AG09319 (cell line): ENCODE measurements around the gene TTC28.

Experiments
- DNase-seq: peaks from one replicate; pipeline ENCODE4 v3.0.0-alpha.2; 2010; ENCODE audit warnings: low read depth; ENCODE audit errors: extremely low read depth
- TF ChIP-seq, protein P1 (sequence below): IDR thresholded peaks from 2 replicates; pipeline ENCODE4 v1.5.1; 2011; ENCODE audit warnings: low read depth, mild to moderate bottlenecking, inconsistent platforms, low read length, moderate library complexity

Gene TTC28

GRCh38 chr22:27949421-27949820, 730.2 kb downstream of the TTC28 start:
- no peak for DNase-seq
- TF ChIP-seq, protein P1, sequence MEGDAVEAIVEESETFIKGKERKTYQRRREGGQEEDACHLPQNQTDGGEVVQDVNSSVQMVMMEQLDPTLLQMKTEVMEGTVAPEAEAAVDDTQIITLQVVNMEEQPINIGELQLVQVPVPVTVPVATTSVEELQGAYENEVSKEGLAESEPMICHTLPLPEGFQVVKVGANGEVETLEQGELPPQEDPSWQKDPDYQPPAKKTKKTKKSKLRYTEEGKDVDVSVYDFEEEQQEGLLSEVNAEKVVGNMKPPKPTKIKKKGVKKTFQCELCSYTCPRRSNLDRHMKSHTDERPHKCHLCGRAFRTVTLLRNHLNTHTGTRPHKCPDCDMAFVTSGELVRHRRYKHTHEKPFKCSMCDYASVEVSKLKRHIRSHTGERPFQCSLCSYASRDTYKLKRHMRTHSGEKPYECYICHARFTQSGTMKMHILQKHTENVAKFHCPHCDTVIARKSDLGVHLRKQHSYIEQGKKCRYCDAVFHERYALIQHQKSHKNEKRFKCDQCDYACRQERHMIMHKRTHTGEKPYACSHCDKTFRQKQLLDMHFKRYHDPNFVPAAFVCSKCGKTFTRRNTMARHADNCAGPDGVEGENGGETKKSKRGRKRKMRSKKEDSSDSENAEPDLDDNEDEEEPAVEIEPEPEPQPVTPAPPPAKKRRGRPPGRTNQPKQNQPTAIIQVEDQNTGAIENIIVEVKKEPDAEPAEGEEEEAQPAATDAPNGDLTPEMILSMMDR: no peak

DNA sequence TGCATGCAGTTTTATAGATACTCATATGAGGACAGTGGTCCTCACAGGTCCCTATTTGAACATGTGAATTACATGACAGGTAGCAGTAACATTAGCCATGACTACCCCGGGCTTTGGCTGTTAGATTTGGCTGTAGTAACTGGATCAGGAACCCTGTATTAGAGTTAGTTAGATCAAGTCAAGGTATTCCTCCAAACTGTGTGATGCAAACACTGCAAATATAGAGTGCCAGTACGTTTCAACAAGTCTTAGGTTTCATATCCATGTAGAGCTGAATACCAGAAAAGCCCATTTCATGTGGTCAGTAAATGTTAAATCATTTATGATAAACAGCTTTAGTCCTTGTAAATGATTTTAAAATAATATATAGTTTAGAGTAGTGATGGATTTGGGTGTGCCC, 731.1 kb downstream of the TTC28 start:
- TF ChIP-seq, protein P1: no peak
- DNase-seq: no peak

DNA sequence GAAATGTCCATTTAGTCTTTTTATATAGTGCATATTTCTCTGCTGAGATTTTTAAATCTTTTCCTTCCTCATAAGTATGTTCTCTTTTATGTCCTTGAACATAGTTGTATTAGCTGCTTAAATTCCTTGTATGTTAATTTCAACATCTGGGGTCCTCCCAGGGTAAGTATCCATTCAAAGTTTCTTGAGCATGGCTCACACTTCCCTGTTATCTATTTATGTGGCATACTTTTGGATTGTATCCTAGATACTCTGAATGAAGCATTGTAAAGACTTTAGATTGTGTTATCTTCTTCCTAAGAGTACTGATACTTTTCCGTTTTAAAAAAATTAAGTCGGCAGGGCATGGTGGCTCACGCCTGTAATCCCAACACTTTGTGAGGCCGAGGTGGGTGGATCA, 732.2 kb downstream of the TTC28 start:
- TF ChIP-seq, protein P1: no peak
- DNase-seq: no peak

DNA sequence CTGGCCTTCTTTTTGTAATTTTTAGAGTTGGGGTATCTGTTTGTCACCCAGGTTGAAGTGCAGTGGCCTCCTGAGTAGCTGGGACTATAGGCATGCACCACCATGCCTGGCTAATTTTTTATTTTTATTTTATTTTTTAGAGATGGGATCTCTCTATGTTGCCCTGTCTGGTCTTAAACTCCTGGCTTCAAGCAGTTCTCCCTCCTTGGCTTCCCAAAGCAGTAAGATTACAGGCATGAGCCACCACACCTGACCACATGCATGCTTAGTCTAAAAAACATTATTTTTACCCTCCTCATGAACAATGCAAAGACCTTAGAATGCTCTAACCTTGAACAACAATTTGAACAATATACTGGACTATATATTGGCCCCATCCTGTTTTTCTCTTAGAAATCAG, 738.5 kb downstream of the TTC28 start:
- TF ChIP-seq, protein P1: no peak
- no peak for DNase-seq

DNA sequence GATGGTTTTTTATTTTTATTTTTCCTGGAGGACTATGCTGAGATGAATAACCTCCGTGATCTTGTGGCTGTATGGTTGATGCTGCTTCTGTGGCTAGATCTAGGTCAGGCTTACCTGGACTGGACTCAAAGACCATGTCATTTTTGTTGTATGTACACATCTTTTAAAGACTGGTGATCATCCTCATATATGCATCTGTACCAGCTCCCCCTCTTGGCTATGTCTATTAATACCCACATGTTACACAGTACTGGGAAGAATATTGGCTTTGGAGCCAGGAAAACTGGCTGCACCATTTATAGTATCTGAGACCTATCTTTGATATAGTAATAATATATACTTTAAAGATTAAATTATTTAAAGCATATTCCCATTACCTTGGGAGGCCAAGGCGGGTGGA, 742.2 kb downstream of the TTC28 start:
- no peak for DNase-seq
- TF ChIP-seq, protein P1: no peak; the same call in 1 of the 2 replicates

- TF ChIP-seq, protein P1: no peak
- no peak for DNase-seq
Measured at GRCh38 chr22:27935897-27936296, 743.7 kb downstream of the TTC28 start.

DNA sequence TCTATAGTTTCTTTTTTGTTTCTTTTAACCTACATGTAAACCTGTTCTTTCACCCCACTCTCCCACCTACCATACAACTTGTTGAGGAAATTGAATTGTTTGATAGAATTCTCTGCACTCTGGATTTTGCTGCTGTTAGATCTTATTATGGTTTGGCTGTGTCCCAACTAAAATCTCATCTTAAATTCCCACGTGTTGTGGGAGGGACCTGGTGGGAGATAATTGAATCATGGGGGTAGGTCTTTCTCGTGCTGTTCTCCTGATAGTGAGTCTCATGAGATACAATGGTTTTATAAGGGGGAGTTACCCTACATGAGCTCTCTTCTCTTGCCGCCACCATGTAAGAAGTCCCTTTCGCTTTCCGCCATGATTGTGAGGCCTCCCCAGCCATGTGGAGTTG, 745.6 kb downstream of the TTC28 start:
- no peak for DNase-seq
- TF ChIP-seq, protein P1: no peak
